Keratinocyte (primary cell): ENCODE data around the gene CLDN10.

Source experiments
- EZH2 ChIP-seq: IDR thresholded peaks from one replicate; pipeline ENCODE4 v1.6.1; 2012; ENCODE audit warnings: inconsistent platforms, mild to moderate bottlenecking, low read length, moderate library complexity
- TF ChIP-seq, protein P1 (sequence below), 3 experiments: IDR thresholded peaks in 1 of 3; conservative IDR thresholded peaks in 1 of 3; optimal IDR thresholded peaks in 1 of 3; 2 replicates in 2 of 3; 3 replicates in 1 of 3; pipeline versions ENCODE3 to v1.5.1; 2011; ENCODE audit warnings: low read length in 3 of 3, mild to moderate bottlenecking in 3 of 3, moderate library complexity in 2 of 3, control low read depth in 1 of 3, inconsistent platforms in 1 of 3; ENCODE audit not compliant: insufficient read depth in 2 of 3; ENCODE audit errors: extremely low read depth in 1 of 3

DNA sequence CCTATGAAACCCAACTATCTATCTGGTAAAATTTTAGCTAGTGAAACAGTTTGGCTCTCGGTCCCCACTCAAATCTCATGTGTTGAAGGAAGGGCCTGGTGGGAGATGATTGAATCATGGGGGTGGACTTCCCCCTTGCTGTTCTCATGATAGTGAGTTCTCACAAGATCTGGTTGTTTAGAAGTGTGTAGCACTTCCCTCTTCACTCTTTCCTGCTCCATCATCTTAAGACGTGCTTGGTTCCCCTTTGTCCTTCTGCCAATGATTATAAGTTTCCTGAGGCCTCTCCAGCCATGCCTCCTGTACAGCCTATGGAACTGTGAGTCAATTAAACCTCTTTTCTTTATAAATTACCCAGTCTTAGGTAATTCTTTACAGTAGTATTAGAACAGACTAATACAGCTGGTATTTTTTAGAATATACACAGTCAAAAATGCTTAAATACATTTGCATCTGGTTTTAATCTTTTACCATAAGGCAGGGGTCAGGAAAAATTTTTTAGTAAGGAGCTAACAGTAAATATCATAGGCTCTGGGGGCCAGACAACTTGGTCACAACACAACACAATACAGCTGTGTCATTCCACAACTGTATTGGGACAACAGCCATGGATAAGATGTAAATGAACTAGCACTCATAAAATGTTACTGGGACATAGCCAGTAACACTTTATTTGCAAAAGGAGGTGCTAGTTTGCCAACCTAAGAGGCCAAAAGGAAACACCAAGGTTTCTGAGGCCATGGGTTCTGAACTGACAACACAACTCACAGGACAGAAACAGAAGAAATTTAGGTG, 67.7 kb downstream of the CLDN10 start:
- TF ChIP-seq, protein P1, sequence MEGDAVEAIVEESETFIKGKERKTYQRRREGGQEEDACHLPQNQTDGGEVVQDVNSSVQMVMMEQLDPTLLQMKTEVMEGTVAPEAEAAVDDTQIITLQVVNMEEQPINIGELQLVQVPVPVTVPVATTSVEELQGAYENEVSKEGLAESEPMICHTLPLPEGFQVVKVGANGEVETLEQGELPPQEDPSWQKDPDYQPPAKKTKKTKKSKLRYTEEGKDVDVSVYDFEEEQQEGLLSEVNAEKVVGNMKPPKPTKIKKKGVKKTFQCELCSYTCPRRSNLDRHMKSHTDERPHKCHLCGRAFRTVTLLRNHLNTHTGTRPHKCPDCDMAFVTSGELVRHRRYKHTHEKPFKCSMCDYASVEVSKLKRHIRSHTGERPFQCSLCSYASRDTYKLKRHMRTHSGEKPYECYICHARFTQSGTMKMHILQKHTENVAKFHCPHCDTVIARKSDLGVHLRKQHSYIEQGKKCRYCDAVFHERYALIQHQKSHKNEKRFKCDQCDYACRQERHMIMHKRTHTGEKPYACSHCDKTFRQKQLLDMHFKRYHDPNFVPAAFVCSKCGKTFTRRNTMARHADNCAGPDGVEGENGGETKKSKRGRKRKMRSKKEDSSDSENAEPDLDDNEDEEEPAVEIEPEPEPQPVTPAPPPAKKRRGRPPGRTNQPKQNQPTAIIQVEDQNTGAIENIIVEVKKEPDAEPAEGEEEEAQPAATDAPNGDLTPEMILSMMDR (optimal IDR thresholded peaks at IDR 0.05 in 1 of 3, IDR thresholded peaks at IDR 0.05 in 1 of 3, conservative IDR thresholded peaks at IDR 0.05 in 1 of 3; ENCODE audit: extremely low read depth in 1 of 3, insufficient read depth in 2 of 3, low read length in 3 of 3), result no peak
- no peak for TF ChIP-seq EZH2
